Dendritic cell treated with granulocyte-macrophage colony-stimulating factor and Interleukin-4, amounts not matched to agents 40 ng/mL and 50 ng/mL, for 4 days (primary cell): ENCODE data around the gene DALRD3.
"Not testable (repeated sequence)": the region's sequence is repeated elsewhere in the genome, so short reads cannot be mapped to it uniquely, and the experiment has no call there.

Experiments used
- H3K27ac Mint-ChIP-seq: one replicate; pipeline ENCODE4 v1.8.0; 2022; ENCODE audit warnings: mild to moderate bottlenecking, mixed read lengths
- H3K27me3 Mint-ChIP-seq: one replicate; pipeline ENCODE4 v1.8.0; 2022; ENCODE audit warnings: mild to moderate bottlenecking, mixed read lengths
- H3K36me3 Mint-ChIP-seq: one replicate; pipeline ENCODE4 v1.8.0; 2022; ENCODE audit warnings: low read depth, mixed read lengths
- H3K4me1 Mint-ChIP-seq: one replicate; pipeline ENCODE4 v1.8.0; 2022; ENCODE audit warnings: low read depth, mixed read lengths
- H3K4me3 Mint-ChIP-seq: one replicate; pipeline ENCODE4 v1.8.0; 2022; ENCODE audit warnings: mild to moderate bottlenecking, moderate library complexity, mixed read lengths
- H3K9me3 Mint-ChIP-seq: one replicate; pipeline ENCODE4 v1.8.0; 2022; ENCODE audit warnings: mixed read lengths
- intact Hi-C: fragments of 100-400 bp; cut with micrococcal nuclease; formaldehyde crosslinking; loops from one replicate; pipeline ENCODE4 v1.15.0; 2022

DALRD3 gene

GRCh38 chr3:49017229-49017970, 980 bp downstream of the DALRD3 start:
- H3K4me1 Mint-ChIP-seq: peaks cover 55% of the 10 kb centered on the region
- peak overlapping the region; percentile 91 for H3K4me3 Mint-ChIP-seq
- intact Hi-C loops: no loop called here
- H3K36me3 Mint-ChIP-seq: peaks cover 76% of the 10 kb centered on the region
- no peaks in the 10 kb centered on the region for H3K27me3 Mint-ChIP-seq
- peak overlapping the region; percentile 98 for H3K27ac Mint-ChIP-seq
- H3K9me3 Mint-ChIP-seq: no peaks in the 10 kb centered on the region

- intact Hi-C loops: no loop called here
- H3K4me3 Mint-ChIP-seq: no peak overlapping the region
- peaks cover 79% of the 10 kb centered on the region for H3K36me3 Mint-ChIP-seq
Measured at GRCh38 chr3:49016414-49017228, 1.8 kb downstream of the DALRD3 start.

GRCh38 chr3:49015765-49016164, 2.6 kb downstream of the DALRD3 start:
- Mint-ChIP-seq H3K4me1 (peaks cover 62% of the 10 kb centered on the region), H3K27ac (no peak overlapping the region), H3K9me3 (no peaks in the 10 kb centered on the region), H3K4me3 (no peak overlapping the region), H3K36me3 (peaks cover 79% of the 10 kb centered on the region), H3K27me3 (no peaks in the 10 kb centered on the region)
- intact Hi-C loops: no loop called here

More at GRCh38 chr3:49016414-49017228, 1.8 kb downstream of the DALRD3 start:
- peaks cover 61% of the 10 kb centered on the region for H3K4me1 Mint-ChIP-seq
- no peak overlapping the region for H3K27ac Mint-ChIP-seq
- H3K27me3 Mint-ChIP-seq: no peaks in the 10 kb centered on the region
- no peaks in the 10 kb centered on the region for H3K9me3 Mint-ChIP-seq

- Mint-ChIP-seq H3K9me3 (no peaks in the 10 kb centered on the region), H3K36me3 (peaks cover 79% of the 10 kb centered on the region), H3K27me3 (no peaks in the 10 kb centered on the region), H3K27ac (no peak overlapping the region), H3K4me1 (peaks cover 56% of the 10 kb centered on the region), H3K4me3 (no peak overlapping the region)
- intact Hi-C loops: no loop called here
Measured at GRCh38 chr3:49015072-49015471, 3.3 kb downstream of the DALRD3 start.

- H3K36me3 Mint-ChIP-seq: peaks cover 86% of the 10 kb centered on the region
- H3K27ac Mint-ChIP-seq: no peak overlapping the region
- no peaks in the 10 kb centered on the region for H3K27me3 Mint-ChIP-seq
- H3K4me3 Mint-ChIP-seq: no peak overlapping the region
- H3K4me1 Mint-ChIP-seq: peaks cover 53% of the 10 kb centered on the region
- H3K9me3 Mint-ChIP-seq: no peaks in the 10 kb centered on the region
- intact Hi-C loops: no loop called here
Measured at GRCh38 chr3:49013738-49014660, 4.4 kb downstream of the DALRD3 start.

GRCh38 chr3:49013113-49013737, 5.2 kb downstream of the DALRD3 start:
- intact Hi-C loops: no loop called here
- H3K9me3 Mint-ChIP-seq: no peaks in the 10 kb centered on the region
- no peak overlapping the region for H3K4me3 Mint-ChIP-seq
- peaks cover 56% of the 10 kb centered on the region for H3K4me1 Mint-ChIP-seq
- no peaks in the 10 kb centered on the region for H3K27me3 Mint-ChIP-seq
- H3K27ac Mint-ChIP-seq: no peak overlapping the region
- H3K36me3 Mint-ChIP-seq: peaks cover 85% of the 10 kb centered on the region

- Mint-ChIP-seq H3K27me3 (no peaks in the 10 kb centered on the region), H3K9me3 (no peaks in the 10 kb centered on the region), H3K4me3 (no peak overlapping the region), H3K36me3 (peaks cover 89% of the 10 kb centered on the region), H3K27ac (no peak overlapping the region), H3K4me1 (peaks cover 57% of the 10 kb centered on the region)
- intact Hi-C loops: no loop called here
Measured at GRCh38 chr3:49012441-49013017, 5.9 kb downstream of the DALRD3 start.

GRCh38 chr3:49009396-49009795, 9.0 kb downstream of the DALRD3 start:
- Mint-ChIP-seq H3K9me3 (no peaks in the 10 kb centered on the region), H3K4me1 (peaks cover 51% of the 10 kb centered on the region), H3K27me3 (no peaks in the 10 kb centered on the region), H3K27ac (no peak overlapping the region), H3K4me3 (no peak overlapping the region), H3K36me3 (peaks cover 70% of the 10 kb centered on the region)
- intact Hi-C loops: no loop called here

GRCh38 chr3:49008627-49009026, 9.8 kb downstream of the DALRD3 start:
- H3K27me3 Mint-ChIP-seq, H3K9me3 Mint-ChIP-seq, intact Hi-C loops: not testable (repeated sequence)
- Mint-ChIP-seq H3K36me3 (peaks cover 63% of the 10 kb centered on the region), H3K4me1 (peaks cover 50% of the 10 kb centered on the region), H3K27ac (peak overlapping the region; percentile 100), H3K4me3 (peak overlapping the region; percentile 99)

- Mint-ChIP-seq H3K27me3 (no peaks in the 10 kb centered on the region), H3K4me3 (peak overlapping the region; percentile 99), H3K36me3 (peaks cover 56% of the 10 kb centered on the region), H3K4me1 (peaks cover 43% of the 10 kb centered on the region), H3K27ac (peak overlapping the region; percentile 100), H3K9me3 (no peaks in the 10 kb centered on the region)
- intact Hi-C loops: loop anchor here (1.0 kb wide), 1 partner anchor 13 kb away; no protein-coding TSS in a partner anchor
Measured at GRCh38 chr3:49007771-49008528, 10.4 kb downstream of the DALRD3 start.

GRCh38 chr3:49007068-49007770, 11.2 kb downstream of the DALRD3 start, which contains the start of gene WDR6:
Gene WDR6 (plus strand): TSS chr3:49007391. CDS start chr3:49007432, 41 bp downstream.
- intact Hi-C loops: loop anchor here (1.0 kb wide), 1 partner anchor 14 kb away; no protein-coding TSS in a partner anchor
- Mint-ChIP-seq H3K4me1 (peaks cover 39% of the 10 kb centered on the region), H3K4me3 (peak within 1 kb of the TSS; percentile 99), H3K9me3 (no peaks in the 10 kb centered on the region), H3K27me3 (no peaks in the 10 kb centered on the region), H3K36me3 (peaks cover 52% of the 10 kb centered on the region), H3K27ac (peak within 1 kb of the TSS; percentile 100)
